Measurements from ENCODE around the gene KCNMA1. TPM values are rescaled to one million over a fixed set of nuclear protein-coding genes. Genes with fewer than 3 reads are reported as not detected.

The KCNMA1 gene
- total and polyA plus RNA-seq, 8 donors = 0.92 to 155 (median 54.3) TPM

DNA sequence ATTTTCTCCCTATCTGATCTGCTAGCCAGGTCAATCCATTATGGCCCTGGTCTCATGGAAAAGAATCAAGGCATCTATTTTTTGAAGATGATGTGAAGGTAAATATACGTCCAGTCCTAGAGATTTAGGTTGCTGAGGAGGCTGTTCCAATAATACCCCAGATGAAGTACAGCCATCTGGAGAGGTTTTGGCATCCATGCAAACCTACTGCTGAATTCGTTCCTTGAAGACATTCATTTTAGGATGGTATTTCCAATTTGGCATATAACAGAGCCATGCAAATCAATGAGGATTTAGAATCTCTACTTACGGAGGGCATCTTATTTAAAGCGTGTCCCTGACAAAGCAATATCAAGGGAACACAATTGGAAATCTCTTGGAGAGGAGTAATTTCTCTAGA is 465.5 kb downstream of the KCNMA1 start:
- no peaks in the 10 kb centered on the region for H3K9me3 ChIP-seq
- intact Hi-C loops (cut with DNase I; ENCODE audit: low total_unique reads) = loop anchor here (5.0 to 10.0 kb wide), 2 partner anchors 470 to 543 kb away; no protein-coding TSS in a partner anchor
- WGBS, 5 donors = 70 to 87% (median 82%) methylated on average over 4 of the region's 4 CpGs
- peaks cover 0 to 22% (median 0%) of the 10 kb centered on the region in 4 donors for H3K4me1 ChIP-seq
- H3K4me3 ChIP-seq = no peak overlapping the region
- no peaks in the 10 kb centered on the region for H3K36me3 ChIP-seq
- peaks cover 0 to 5% (median 0%) of the 10 kb centered on the region in 3 donors for H3K27me3 ChIP-seq
- no peak for DNase-seq
- TF ChIP-seq POLR2A (IDR thresholded peaks at IDR 0.05) (no peak), EP300 (IDR thresholded peaks at IDR 0.05) (no peak), POLR2AphosphoS5 (IDR thresholded peaks at IDR 0.05) (no peak), CTCF (IDR thresholded peaks at IDR 0.05) (no peak)
- peak overlapping the region in 1 of 5 donors; percentile 42 for H3K27ac ChIP-seq

- Histone ChIP-seq H3K4me1 (peaks cover 0 to 35% (median 5%) of the 10 kb centered on the region in 4 donors), H3K36me3 (no peaks in the 10 kb centered on the region), H3K4me3 (no peak overlapping the region), H3K9me3 (no peaks in the 10 kb centered on the region), H3K27ac (no peak overlapping the region), H3K27me3 (peaks cover 0 to 12% (median 0%) of the 10 kb centered on the region in 3 donors)
- 15 to 37% (median 18%) methylated on average over 1 to 2 of the region's 2 CpGs for WGBS, 5 donors
- TF ChIP-seq POLR2A (IDR thresholded peaks at IDR 0.05) = no peak
- no peak for TF ChIP-seq POLR2AphosphoS5 (IDR thresholded peaks at IDR 0.05)
- no peak for TF ChIP-seq CTCF (IDR thresholded peaks at IDR 0.05)
- TF ChIP-seq EP300 (IDR thresholded peaks at IDR 0.05) = no peak
- intact Hi-C loops (cut with DNase I; ENCODE audit: low total_unique reads) = no loop called here
- no peak for DNase-seq
Observed at GRCh38 chr10:77168861-77169260, 468.7 kb downstream of the KCNMA1 start.

DNA sequence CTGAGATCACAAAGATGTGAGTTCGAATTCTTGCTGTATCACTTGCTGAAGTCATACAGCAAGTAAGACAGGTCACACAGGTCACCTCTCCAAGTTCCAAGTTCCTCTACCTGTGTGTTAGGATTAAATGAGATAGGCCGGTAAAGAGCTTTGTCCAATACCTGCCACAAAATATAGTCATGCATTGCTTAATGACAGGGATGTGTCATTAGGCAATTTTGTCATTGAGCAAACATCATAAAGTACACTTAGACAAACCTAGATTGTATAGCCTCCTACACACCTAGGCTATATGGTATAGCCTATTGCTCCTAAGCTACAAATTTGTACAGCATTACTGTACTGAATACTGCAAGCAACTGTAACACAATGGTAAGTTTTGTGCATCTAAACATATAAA is 469.4 kb downstream of the KCNMA1 start:
- 74 to 92% (median 82%) methylated on average over 2 of the region's 2 CpGs for WGBS, 5 donors
- no peaks in the 10 kb centered on the region for H3K9me3 ChIP-seq
- intact Hi-C loops (cut with DNase I; ENCODE audit: low total_unique reads) = no loop called here
- no peaks in the 10 kb centered on the region for H3K36me3 ChIP-seq
- DNase-seq = no peak
- no peak for TF ChIP-seq POLR2A (IDR thresholded peaks at IDR 0.05)
- TF ChIP-seq POLR2AphosphoS5 (IDR thresholded peaks at IDR 0.05) = no peak
- no peak for TF ChIP-seq CTCF (IDR thresholded peaks at IDR 0.05)
- TF ChIP-seq EP300 (IDR thresholded peaks at IDR 0.05) = no peak
- H3K4me3 ChIP-seq = no peak overlapping the region
- H3K27me3 ChIP-seq = peaks cover 0 to 12% (median 0%) of the 10 kb centered on the region in 3 donors
- H3K27ac ChIP-seq = no peak overlapping the region
- peaks cover 0 to 35% (median 5%) of the 10 kb centered on the region in 4 donors for H3K4me1 ChIP-seq

GRCh38 chr10:77165445-77166208 is 472.0 kb downstream of the KCNMA1 start:
- TF ChIP-seq CTCF (IDR thresholded peaks at IDR 0.05) = peak in 5 of 7 experiments; percentile 63 to 74 (median 69)
- no peak for TF ChIP-seq EP300 (IDR thresholded peaks at IDR 0.05)
- DNase-seq = peak; percentile 38 to 87
- no peaks in the 10 kb centered on the region for H3K36me3 ChIP-seq
- intact Hi-C loops (cut with DNase I; ENCODE audit: low total_unique reads) = no loop called here
- peaks cover 0 to 7% (median 0%) of the 10 kb centered on the region in 3 donors for H3K27me3 ChIP-seq
- H3K27ac ChIP-seq = peak overlapping the region in 1 of 5 donors; percentile 9
- H3K4me3 ChIP-seq = peak overlapping the region in 1 of 4 donors; percentile 2
- no peaks in the 10 kb centered on the region for H3K9me3 ChIP-seq
- 11 to 22% (median 17%) methylated on average over 13 of the region's 13 CpGs for WGBS, 5 donors
- H3K4me1 ChIP-seq = peaks cover 0 to 35% (median 9%) of the 10 kb centered on the region in 4 donors
